Stomach (tissue), 19 donors: ENCODE results near the gene SLC34A3. TPM values are rescaled to one million over a fixed set of nuclear protein-coding genes. Genes with fewer than 3 reads are reported as not detected.

Experiments used
- DNase-seq, 2 donors: peaks; one replicate each; pipeline versions ENCODE4 v3.0.0 to v3.0.0-alpha.2; 2013 to 2019
- H3K27ac ChIP-seq, 5 donors: fragments of 200-600 bp in 4 of 5; sonication (generic) in 4 of 5; one replicate each; pipeline ENCODE4 v1.5.1; 2013 to 2019; ENCODE audit warnings: mild to moderate bottlenecking in 1 of 5, moderate library complexity in 1 of 5
- H3K27me3 ChIP-seq, 3 donors: fragments of 200-600 bp; sonication (generic); one replicate each; pipeline ENCODE4 v1.5.1; 2017 to 2019; ENCODE audit warnings: mixed run types in 1 of 3
- H3K36me3 ChIP-seq, 4 donors: fragments of 200-600 bp; sonication (generic); 1 replicate in 3 of 4; 2 replicates in 1 of 4; pipeline ENCODE4 v1.5.1; 2016 to 2019
- H3K4me1 ChIP-seq, 4 donors: fragments of 200-600 bp; sonication (generic); one replicate each; pipeline ENCODE4 v1.5.1; 2016 to 2019
- H3K4me3 ChIP-seq, 4 donors: fragments of 200-600 bp; sonication (generic) in 3 of 4; one replicate each; pipeline ENCODE4 v1.5.1; 2016 to 2019; ENCODE audit warnings: mild to moderate bottlenecking in 1 of 4
- H3K9me3 ChIP-seq, 4 donors: fragments of 200-600 bp; sonication (generic); one replicate each; pipeline ENCODE4 v1.5.1; 2016 to 2019
- EP300 ChIP-seq: sonication (generic); formaldehyde crosslinking; IDR thresholded peaks from one replicate; pipeline ENCODE4 v1.6.1; 2017; ENCODE audit warnings: antibody characterized with exemption
- POLR2A ChIP-seq, 4 donors: fragments of 450-650 bp; IDR thresholded peaks; one replicate each; pipeline ENCODE4 v1.6.1; 2016; ENCODE audit warnings: antibody characterized with exemption in 4 of 4, control low read depth in 2 of 4, mild to moderate bottlenecking in 1 of 4, moderate library complexity in 1 of 4
- POLR2AphosphoS5 ChIP-seq, 3 donors: sonication (generic); formaldehyde crosslinking; IDR thresholded peaks; one replicate each; pipeline ENCODE4 v1.6.1; 2016; ENCODE audit warnings: antibody characterized with exemption in 3 of 3
- WGBS, 5 donors: extraction: QIAGEN DNeasy Blood & Tissue Kit in 3 of 5; methylation state at CpG; one replicate each; pipeline versions ENCODE4 v1.1.5 to v1.1.7; 2013 to 2018; 5-methylcytosine and 5-hydroxymethylcytosine counted together
- intact Hi-C: fragments of 100-400 bp; cut with DNase I; formaldehyde crosslinking; loops from one replicate; pipeline ENCODE4 v1.15.1; 2023; ENCODE audit warnings: low total_unique reads
- long read RNA-seq, 10 donors: transcript quantifications; one replicate each; lab custom pipeline, GENCODE V29; 2026
- polyA plus RNA-seq, 3 donors: library from polyadenylated mRNA; stranded (reverse); fragments of 200-250 nt; gene quantifications; one replicate each; pipeline ENCODE4 v1.2.3, GENCODE V29; 2013
- total RNA-seq, 5 donors: library from RNA; depleted of rRNA; stranded (reverse); fragments of >200 nt; gene quantifications; one replicate each; pipeline versions ENCODE4 v1.1.0 to v1.2.3, GENCODE V29; 2014 to 2016
- TF ChIP-seq, protein P1 (sequence below), 7 experiments: fragments of 450-650 bp in 4 of 7; fragments of 200-600 bp in 3 of 7; sonication (generic) in 3 of 7; IDR thresholded peaks; one replicate each; pipeline ENCODE4 v1.5.1; 2016 to 2019; ENCODE audit warnings: antibody characterized with exemption in 7 of 7, control low read depth in 2 of 7, mild to moderate bottlenecking in 1 of 7
- donor health status: healthy with polysubstance abuse.
- donor health status: Bipolar disorder and iron deficiency.
- donor health status: healthy.

The SLC34A3 gene
- total RNA-seq = under 1 TPM in 1 of 5 donors, not detected in 4; 0.18 TPM
- under 1 TPM in 1 of 3 donors, not detected in 2; 0.53 TPM for polyA plus RNA-seq
- long read RNA-seq, donor 1 = 0 reads
- long read RNA-seq, donor 2 = 0 reads
- long read RNA-seq, donor 3 = 0 reads
- long read RNA-seq, donor 4 = 0 reads
- long read RNA-seq, donor 5 = 0 reads
- long read RNA-seq, donor 6 = 0 reads
- long read RNA-seq, donor 7 = 0 reads
- long read RNA-seq, donor 8 = 0 reads
- long read RNA-seq, donor 9 = 0 reads
- long read RNA-seq, donor 10 = 0 reads

DNA sequence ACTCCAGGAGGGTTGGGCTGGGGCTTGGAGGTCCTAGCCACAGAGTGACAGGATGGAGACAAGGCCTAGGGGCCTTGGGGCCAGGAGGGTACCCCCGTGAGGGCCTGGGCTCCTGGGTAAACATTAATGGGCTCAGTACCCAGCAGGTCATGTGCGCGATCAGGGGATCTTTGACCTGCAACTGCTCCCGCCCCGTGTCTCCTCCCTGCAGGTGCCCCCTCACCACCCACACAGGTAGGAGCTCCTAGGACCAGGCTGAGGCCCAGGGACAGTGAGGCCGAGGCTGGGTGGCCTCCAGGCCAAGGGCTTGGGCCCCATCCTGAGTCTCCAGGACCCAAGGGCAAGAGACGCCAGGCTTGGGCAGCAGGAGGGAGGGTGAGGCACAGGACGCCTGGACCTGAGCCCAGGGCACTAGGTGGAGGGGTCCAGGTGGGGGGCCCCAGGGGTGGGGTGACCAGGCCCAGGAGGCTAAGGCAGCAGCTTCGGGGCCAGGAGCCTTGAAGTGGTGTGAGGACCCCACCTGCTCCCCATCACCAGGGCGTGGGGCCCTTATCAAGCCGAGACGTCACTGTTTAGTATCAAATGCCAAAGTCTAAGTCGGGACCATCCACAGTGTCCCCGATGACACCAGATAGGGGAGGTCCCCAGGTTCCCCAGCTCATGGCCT, at the start of gene SLC34A3:
Gene SLC34A3, plus strand, starts transcription at position 197 of the 667 bp plus-strand sequence. CDS start 802 bp downstream, outside the sequence.
- DNase-seq = no peak
- Histone ChIP-seq H3K27ac (no peak within 1 kb of the TSS), H3K36me3 (no peaks in the 10 kb centered on the region), H3K9me3 (no peaks in the 10 kb centered on the region), H3K27me3 (peaks cover 18 to 90% (median 74%) of the 10 kb centered on the region in 3 donors), H3K4me3 (no peak within 1 kb of the TSS), H3K4me1 (peaks cover 12 to 46% (median 42%) of the 10 kb centered on the region in 4 donors)
- intact Hi-C loops = loop anchor here (10.0 kb wide), 1 partner anchor 46 kb away; the partner anchor contains the start of genes ANAPC2 and SSNA1
- TF ChIP-seq, protein P1, sequence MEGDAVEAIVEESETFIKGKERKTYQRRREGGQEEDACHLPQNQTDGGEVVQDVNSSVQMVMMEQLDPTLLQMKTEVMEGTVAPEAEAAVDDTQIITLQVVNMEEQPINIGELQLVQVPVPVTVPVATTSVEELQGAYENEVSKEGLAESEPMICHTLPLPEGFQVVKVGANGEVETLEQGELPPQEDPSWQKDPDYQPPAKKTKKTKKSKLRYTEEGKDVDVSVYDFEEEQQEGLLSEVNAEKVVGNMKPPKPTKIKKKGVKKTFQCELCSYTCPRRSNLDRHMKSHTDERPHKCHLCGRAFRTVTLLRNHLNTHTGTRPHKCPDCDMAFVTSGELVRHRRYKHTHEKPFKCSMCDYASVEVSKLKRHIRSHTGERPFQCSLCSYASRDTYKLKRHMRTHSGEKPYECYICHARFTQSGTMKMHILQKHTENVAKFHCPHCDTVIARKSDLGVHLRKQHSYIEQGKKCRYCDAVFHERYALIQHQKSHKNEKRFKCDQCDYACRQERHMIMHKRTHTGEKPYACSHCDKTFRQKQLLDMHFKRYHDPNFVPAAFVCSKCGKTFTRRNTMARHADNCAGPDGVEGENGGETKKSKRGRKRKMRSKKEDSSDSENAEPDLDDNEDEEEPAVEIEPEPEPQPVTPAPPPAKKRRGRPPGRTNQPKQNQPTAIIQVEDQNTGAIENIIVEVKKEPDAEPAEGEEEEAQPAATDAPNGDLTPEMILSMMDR (IDR thresholded peaks at IDR 0.05) = no peak
- no peak for TF ChIP-seq EP300
- TF ChIP-seq POLR2AphosphoS5 (IDR thresholded peaks at IDR 0.05) = no peak
- no peak for TF ChIP-seq POLR2A (IDR thresholded peaks at IDR 0.05)
- WGBS, 5 donors = 59 to 67% (median 65%) methylated on average over 8 to 14 of the region's 14 CpGs

DNA sequence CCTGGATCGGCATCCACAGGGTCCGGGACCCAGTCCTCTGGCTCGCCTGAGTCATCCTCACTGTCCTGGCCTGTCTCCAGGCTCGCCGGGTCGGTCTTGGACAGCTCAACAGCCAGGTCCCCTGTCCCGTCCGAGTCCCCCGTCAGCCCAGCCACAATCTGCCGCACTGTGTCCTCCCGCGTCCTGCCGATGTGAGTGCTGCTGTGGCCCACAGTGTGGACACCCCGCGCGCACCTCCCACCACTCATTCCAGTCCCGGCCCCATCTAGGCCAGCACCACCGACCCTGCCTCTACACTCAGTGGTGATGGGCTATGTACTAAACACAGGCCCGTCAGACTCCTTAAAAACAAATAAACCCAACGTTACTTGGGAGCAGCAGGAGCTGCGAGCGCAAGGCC, 49.0 kb upstream of the SLC34A3 start:
- no peak for DNase-seq
- Histone ChIP-seq H3K4me1 (peaks cover 5 to 23% (median 18%) of the 10 kb centered on the region in 4 donors), H3K27ac (no peak overlapping the region), H3K27me3 (no peaks in the 10 kb centered on the region), H3K4me3 (no peak overlapping the region), H3K36me3 (peaks cover 76 to 98% (median 93%) of the 10 kb centered on the region in 4 donors), H3K9me3 (no peaks in the 10 kb centered on the region)
- 91 to 95% (median 94%) methylated on average over 20 to 22 of the region's 22 CpGs for WGBS, 5 donors
- TF ChIP-seq POLR2A (IDR thresholded peaks at IDR 0.05) (no peak), EP300 (no peak), POLR2AphosphoS5 (IDR thresholded peaks at IDR 0.05) (no peak)
- TF ChIP-seq, protein P1 (IDR thresholded peaks at IDR 0.05) = no peak
- intact Hi-C loops = loop anchor here (10.0 kb wide), 2 partner anchors 53 to 67 kb away; partner anchors contain the start of genes DPP7 and SLC34A3

DNA sequence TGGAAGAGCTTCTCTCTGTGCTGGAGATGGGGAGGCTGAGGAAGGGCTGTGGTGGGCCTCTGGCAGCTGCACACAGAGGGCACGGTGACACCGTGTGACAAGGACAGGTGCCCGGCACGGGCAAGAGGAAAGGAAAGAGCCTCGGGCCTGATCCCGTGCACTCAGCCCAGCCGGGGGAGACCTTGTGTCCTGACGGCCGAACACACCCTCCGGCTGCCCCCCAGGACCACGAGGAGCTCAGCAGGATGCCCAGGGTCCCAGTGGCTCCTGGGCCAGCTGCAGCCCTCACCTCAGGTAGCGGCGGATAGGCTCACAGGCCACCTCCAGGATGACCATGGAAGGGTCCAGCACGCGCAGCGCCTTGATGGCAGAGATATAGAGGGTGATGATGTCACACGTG, 47.9 kb upstream of the SLC34A3 start:
- no peak overlapping the region for H3K27ac ChIP-seq
- H3K4me3 ChIP-seq = no peak overlapping the region
- peaks cover 76 to 97% (median 91%) of the 10 kb centered on the region in 4 donors for H3K36me3 ChIP-seq
- intact Hi-C loops = loop anchor here (10.0 kb wide), 2 partner anchors 52 to 68 kb away; partner anchors contain the start of genes DPP7 and SLC34A3
- DNase-seq = no peak
- WGBS, 5 donors = 88 to 94% (median 90%) methylated on average over 16 to 17 of the region's 17 CpGs
- H3K9me3 ChIP-seq = no peaks in the 10 kb centered on the region
- H3K4me1 ChIP-seq = peaks cover 17 to 34% (median 29%) of the 10 kb centered on the region in 4 donors
- no peak for TF ChIP-seq EP300
- no peak for TF ChIP-seq POLR2A (IDR thresholded peaks at IDR 0.05)
- TF ChIP-seq POLR2AphosphoS5 (IDR thresholded peaks at IDR 0.05) = no peak
- TF ChIP-seq, protein P1 (IDR thresholded peaks at IDR 0.05) = no peak
- H3K27me3 ChIP-seq = no peaks in the 10 kb centered on the region

DNA sequence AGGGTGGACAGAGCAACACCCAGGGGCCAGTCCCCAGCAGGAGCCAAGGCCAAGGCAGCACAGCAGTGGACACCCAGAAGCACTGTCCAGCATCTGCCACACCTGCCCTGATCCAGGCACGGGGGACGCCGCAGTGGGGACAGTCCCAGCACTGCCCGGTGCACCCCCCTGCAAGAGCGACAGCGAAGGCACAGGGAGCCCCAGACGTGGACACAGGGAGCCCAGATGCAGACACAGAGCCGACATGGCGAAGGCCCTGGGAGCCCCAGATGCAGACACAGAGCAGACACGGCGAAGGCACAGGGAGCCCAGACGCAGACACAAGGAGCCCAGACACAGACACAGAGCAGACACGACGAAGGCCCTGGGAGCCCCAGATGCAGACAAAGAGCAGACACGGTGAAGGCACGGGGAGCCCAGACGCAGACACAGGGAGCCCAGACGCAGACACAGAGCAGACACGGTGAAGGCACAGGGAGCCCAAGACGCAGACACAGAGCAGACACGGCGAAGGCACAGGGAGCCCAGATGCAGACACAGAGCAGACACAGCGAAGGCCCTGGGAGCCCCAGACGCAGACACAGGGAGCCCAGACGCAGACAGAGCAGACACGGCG, 46.6 kb upstream of the SLC34A3 start:
- intact Hi-C loops = loop anchor here (10.0 kb wide), 2 partner anchors 51 to 69 kb away; partner anchors contain the start of genes DPP7 and SLC34A3
- Histone ChIP-seq H3K9me3 (no peaks in the 10 kb centered on the region), H3K4me3 (no peak overlapping the region), H3K36me3 (peaks cover 66 to 84% (median 79%) of the 10 kb centered on the region in 4 donors), H3K27ac (no peak overlapping the region), H3K4me1 (peaks cover 18 to 39% (median 34%) of the 10 kb centered on the region in 4 donors), H3K27me3 (no peaks in the 10 kb centered on the region)
- DNase-seq = no peak
- WGBS, 5 donors = 89 to 97% (median 95%) methylated on average over 21 to 27 of the region's 27 CpGs
- TF ChIP-seq POLR2A (IDR thresholded peaks at IDR 0.05) (no peak), EP300 (no peak), POLR2AphosphoS5 (IDR thresholded peaks at IDR 0.05) (no peak)
- TF ChIP-seq, protein P1 (IDR thresholded peaks at IDR 0.05) = no peak
